ENCODE data around the gene HOXB7. TPM values are rescaled to one million over a fixed set of nuclear protein-coding genes. Genes with fewer than 3 reads are reported as not detected.

HOXB7 gene
- total RNA-seq, 2 experiments from 2014 or later, result 1.7 TPM

DNA sequence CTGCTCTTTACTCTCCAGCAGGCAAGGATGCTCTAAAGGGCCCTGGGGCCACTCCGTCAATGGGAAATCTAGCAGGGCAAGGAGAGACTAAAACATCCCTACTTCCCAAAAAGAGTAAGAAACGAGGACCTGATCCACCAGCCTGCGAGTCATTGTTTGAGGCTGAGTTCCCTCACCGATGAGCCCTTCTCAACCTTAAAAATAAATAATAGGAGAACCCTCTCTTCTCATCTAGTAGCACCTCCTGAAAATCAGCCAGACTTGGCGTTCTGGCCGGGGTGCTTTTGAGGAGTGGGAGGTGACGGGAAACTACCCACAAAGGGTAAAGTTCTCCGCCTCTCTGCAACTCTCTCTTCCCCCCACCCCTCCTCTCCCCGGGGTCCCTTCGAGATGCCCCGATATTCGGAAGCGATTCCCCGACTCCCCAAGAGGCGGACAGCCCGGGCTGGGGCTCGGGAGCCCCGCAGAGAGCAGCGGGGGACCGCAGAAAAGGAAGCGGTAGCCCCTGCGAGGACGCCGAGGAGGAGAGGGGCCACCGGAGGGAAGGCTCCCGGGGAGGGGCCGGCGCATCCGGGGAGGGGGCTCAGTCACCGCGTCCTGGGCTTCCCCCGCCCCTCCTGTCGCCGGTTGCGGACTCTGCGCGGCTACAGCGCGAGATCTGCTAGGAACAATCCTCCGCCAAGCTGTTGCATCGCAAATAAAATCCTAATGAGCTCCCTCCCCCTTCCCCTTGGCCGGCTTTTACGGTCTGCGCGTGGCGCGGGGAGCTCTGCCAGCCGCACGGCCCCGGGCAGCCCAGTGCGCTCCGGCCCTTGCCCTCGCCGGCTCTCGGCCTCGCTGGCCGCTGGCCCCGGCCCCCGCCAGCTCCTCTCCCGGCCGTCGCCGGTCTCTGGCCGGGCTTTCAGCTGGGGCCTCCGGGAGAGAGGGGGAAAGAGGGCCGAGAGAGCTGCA lies 14.0 kb upstream of the HOXB7 start:
- Mint-ChIP-seq H3K9me3 (ENCODE audit: low read depth) (no peaks in the 10 kb centered on the region), H3K4me3 (peak overlapping the region; percentile 75), H3K27ac (no peak overlapping the region), H3K36me3 (peaks cover 2% of the 10 kb centered on the region), H3K4me1 (peaks cover 19% of the 10 kb centered on the region), H3K27me3 (peaks cover 85% of the 10 kb centered on the region)
- DNase-seq (peak; percentile 58), ATAC-seq (peak; percentile 23)
- CTCF ChIA-PET, result interaction anchor here (0.6 to 11.2 kb wide), 15 partner anchors 9 to 653 kb away, joined by 3 to 190 read pairs (median 4); partner anchors contain the start of genes CDK5RAP3, HOXB5 and PRAC2

DNA sequence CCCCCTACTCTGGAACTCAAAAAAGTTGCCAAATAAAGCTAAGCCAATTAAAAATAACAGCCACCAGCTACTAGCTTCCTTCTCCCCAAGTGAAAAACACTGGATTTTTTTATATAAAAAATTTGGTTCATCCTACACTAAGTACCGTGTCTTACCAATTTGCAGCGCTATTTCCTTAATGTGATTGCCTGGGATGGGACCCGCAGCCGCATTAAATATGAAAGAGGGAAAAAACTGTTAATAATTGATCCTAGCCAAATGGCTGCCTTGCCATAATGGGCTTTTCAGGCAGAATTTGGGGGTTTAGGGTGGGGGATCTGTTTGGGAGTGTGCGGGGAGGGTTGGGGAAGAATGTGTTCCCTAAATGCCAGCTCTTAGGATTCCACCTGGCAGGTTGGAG lies 13.3 kb upstream of the HOXB7 start:
- Mint-ChIP-seq H3K27ac (no peak overlapping the region), H3K9me3 (ENCODE audit: low read depth) (no peaks in the 10 kb centered on the region), H3K4me1 (peaks cover 22% of the 10 kb centered on the region), H3K27me3 (peaks cover 84% of the 10 kb centered on the region), H3K36me3 (peaks cover 2% of the 10 kb centered on the region), H3K4me3 (peak overlapping the region; percentile 75)
- DNase-seq (no peak), ATAC-seq (no peak)
- CTCF ChIA-PET, result interaction anchor here (0.9 to 11.2 kb wide), 8 partner anchors 8 to 597 kb away, joined by 3 to 190 read pairs (median 4); partner anchors contain the start of gene HOXB5

DNA sequence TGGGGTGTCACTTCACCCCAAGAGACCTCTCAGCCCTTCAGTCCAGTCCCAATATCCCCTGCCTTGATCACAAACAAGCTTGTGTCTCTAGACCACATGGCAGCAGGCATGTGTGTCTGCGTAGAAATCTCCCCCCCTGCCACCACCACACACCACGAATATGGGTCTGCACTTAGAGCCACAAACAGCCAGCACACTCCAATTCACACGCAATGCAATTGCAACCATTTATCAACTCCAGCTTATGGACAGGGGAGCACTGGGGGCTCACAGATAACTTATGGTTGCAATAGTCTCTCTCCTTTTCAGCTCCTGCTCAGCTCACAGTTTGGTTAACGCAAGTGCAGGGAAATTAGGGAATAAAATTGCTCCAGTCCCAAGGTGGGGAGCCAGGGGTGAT lies 12.8 kb upstream of the HOXB7 start:
- ATAC-seq (no peak), DNase-seq (no peak)
- CTCF ChIA-PET, result interaction anchor here (0.9 to 11.2 kb wide), 8 partner anchors 8 to 597 kb away, joined by 3 to 190 read pairs (median 4); partner anchors contain the start of gene HOXB5
- no peaks in the 10 kb centered on the region for H3K9me3 Mint-ChIP-seq (ENCODE audit: low read depth)
- peaks cover 84% of the 10 kb centered on the region for H3K27me3 Mint-ChIP-seq
- H3K36me3 Mint-ChIP-seq, result peaks cover 2% of the 10 kb centered on the region
- no peak overlapping the region for H3K4me3 Mint-ChIP-seq
- no peak overlapping the region for H3K27ac Mint-ChIP-seq
- H3K4me1 Mint-ChIP-seq, result peaks cover 27% of the 10 kb centered on the region

GRCh38 chr17:48622857-48623256 lies 12.0 kb upstream of the HOXB7 start:
- no peak for ATAC-seq
- Mint-ChIP-seq H3K27ac (no peak overlapping the region), H3K9me3 (ENCODE audit: low read depth) (no peaks in the 10 kb centered on the region), H3K4me1 (peaks cover 33% of the 10 kb centered on the region), H3K27me3 (peaks cover 84% of the 10 kb centered on the region), H3K36me3 (peaks cover 2% of the 10 kb centered on the region), H3K4me3 (no peak overlapping the region)
- CTCF ChIA-PET, result interaction anchor here (0.7 to 11.2 kb wide), 6 partner anchors 15 to 596 kb away, joined by 3 to 190 read pairs (median 4); partner anchors contain the start of gene HOXB5
- no peak for DNase-seq

- peaks cover 36% of the 10 kb centered on the region for H3K4me1 Mint-ChIP-seq
- H3K36me3 Mint-ChIP-seq, result peaks cover 2% of the 10 kb centered on the region
- ATAC-seq, result no peak
- CTCF ChIA-PET, result interaction anchor here (0.8 to 11.2 kb wide), 6 partner anchors 8 to 286 kb away, joined by 3 to 190 read pairs (median 4); partner anchors contain the start of genes ATP5MC1 and HOXB5
- DNase-seq, result no peak
- H3K27ac Mint-ChIP-seq, result no peak overlapping the region
- H3K9me3 Mint-ChIP-seq (ENCODE audit: low read depth), result no peaks in the 10 kb centered on the region
- H3K4me3 Mint-ChIP-seq, result no peak overlapping the region
- peaks cover 84% of the 10 kb centered on the region for H3K27me3 Mint-ChIP-seq
These were observed 10.9 kb upstream of the HOXB7 start for GRCh38 chr17:48621410-48622392.

DNA sequence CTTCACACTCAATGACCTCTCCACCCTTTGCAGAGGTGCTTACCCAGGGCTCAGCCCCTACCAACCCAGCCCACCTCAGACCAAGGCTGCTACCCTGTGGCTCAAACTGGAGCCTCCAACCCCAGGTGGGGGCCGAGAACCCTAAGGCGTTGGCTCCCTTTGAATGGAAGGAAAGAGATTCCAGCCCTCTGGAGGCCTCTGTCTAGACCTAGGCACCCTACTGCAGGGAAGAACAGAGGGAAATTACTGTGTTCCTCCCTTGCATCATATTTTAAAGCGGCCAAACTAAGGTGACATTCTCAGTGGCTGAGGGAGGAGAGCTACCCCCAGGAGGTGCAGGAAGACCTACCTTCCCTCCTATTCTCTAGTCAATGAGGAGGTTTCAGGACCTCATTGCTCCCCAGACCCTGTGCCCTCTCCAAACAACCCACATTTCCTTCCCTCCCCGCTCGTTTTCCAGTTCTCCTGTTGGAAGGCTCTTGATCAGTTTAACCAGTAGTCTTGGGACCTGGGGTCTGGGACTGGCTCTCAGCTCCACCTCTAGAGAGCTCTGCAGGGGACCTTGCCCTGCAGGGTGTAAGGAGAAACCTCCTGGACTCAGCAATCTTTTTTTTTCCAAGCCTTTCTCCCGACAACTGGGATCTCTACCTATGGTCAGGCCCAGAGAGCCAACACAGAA lies 9.8 kb upstream of the HOXB7 start:
- Mint-ChIP-seq H3K4me3 (no peak overlapping the region), H3K4me1 (peaks cover 32% of the 10 kb centered on the region), H3K27ac (no peak overlapping the region), H3K36me3 (peaks cover 2% of the 10 kb centered on the region), H3K27me3 (peaks cover 91% of the 10 kb centered on the region), H3K9me3 (ENCODE audit: low read depth) (no peaks in the 10 kb centered on the region)
- ATAC-seq (no peak), DNase-seq (no peak)
- CTCF ChIA-PET, result interaction anchor here (0.8 to 11.2 kb wide), 6 partner anchors 17 to 290 kb away, joined by 3 to 190 read pairs (median 3); partner anchors contain the start of gene ATP5MC1

GRCh38 chr17:48619826-48620449 lies 9.1 kb upstream of the HOXB7 start:
- H3K4me1 Mint-ChIP-seq, result peaks cover 32% of the 10 kb centered on the region
- DNase-seq (no peak), ATAC-seq (no peak)
- peaks cover 94% of the 10 kb centered on the region for H3K27me3 Mint-ChIP-seq
- H3K27ac Mint-ChIP-seq, result no peak overlapping the region
- peaks cover 2% of the 10 kb centered on the region for H3K36me3 Mint-ChIP-seq
- no peak overlapping the region for H3K4me3 Mint-ChIP-seq
- H3K9me3 Mint-ChIP-seq (ENCODE audit: low read depth), result no peaks in the 10 kb centered on the region
- CTCF ChIA-PET, result interaction anchor here (1.0 to 11.2 kb wide), 8 partner anchors 9 to 594 kb away, joined by 3 to 190 read pairs (median 11); no protein-coding TSS in a partner anchor

- peaks cover 2% of the 10 kb centered on the region for H3K36me3 Mint-ChIP-seq
- CTCF ChIA-PET, result interaction anchor here (0.7 to 11.2 kb wide), 41 partner anchors 8 to 776 kb away, joined by 3 to 190 read pairs (median 4); partner anchors contain the start of genes COPZ2, HOXB13, HOXB9 and PRAC2
- peak; percentile 86 for DNase-seq
- peaks cover 96% of the 10 kb centered on the region for H3K27me3 Mint-ChIP-seq
- H3K4me1 Mint-ChIP-seq, result peaks cover 34% of the 10 kb centered on the region
- H3K27ac Mint-ChIP-seq, result peak overlapping the region; percentile 36
- peak; percentile 76 for ATAC-seq
- no peaks in the 10 kb centered on the region for H3K9me3 Mint-ChIP-seq (ENCODE audit: low read depth)
- peak overlapping the region; percentile 31 for H3K4me3 Mint-ChIP-seq
These were observed 7.6 kb upstream of the HOXB7 start for GRCh38 chr17:48618256-48618896.

- no peak overlapping the region for H3K4me3 Mint-ChIP-seq
- peaks cover 94% of the 10 kb centered on the region for H3K27me3 Mint-ChIP-seq
- H3K27ac Mint-ChIP-seq, result no peak overlapping the region
- ATAC-seq, result no peak
- CTCF ChIA-PET, result interaction anchor here (0.7 to 11.2 kb wide), 32 partner anchors 9 to 775 kb away, joined by 3 to 190 read pairs (median 4); partner anchors contain the start of genes COPZ2, HOXB13, HOXB9 and PRAC2
- peaks cover 37% of the 10 kb centered on the region for H3K4me1 Mint-ChIP-seq
- DNase-seq, result no peak
- H3K36me3 Mint-ChIP-seq, result peaks cover 2% of the 10 kb centered on the region
- H3K9me3 Mint-ChIP-seq (ENCODE audit: low read depth), result no peaks in the 10 kb centered on the region
These were observed 6.8 kb upstream of the HOXB7 start for GRCh38 chr17:48617471-48618255.

DNA sequence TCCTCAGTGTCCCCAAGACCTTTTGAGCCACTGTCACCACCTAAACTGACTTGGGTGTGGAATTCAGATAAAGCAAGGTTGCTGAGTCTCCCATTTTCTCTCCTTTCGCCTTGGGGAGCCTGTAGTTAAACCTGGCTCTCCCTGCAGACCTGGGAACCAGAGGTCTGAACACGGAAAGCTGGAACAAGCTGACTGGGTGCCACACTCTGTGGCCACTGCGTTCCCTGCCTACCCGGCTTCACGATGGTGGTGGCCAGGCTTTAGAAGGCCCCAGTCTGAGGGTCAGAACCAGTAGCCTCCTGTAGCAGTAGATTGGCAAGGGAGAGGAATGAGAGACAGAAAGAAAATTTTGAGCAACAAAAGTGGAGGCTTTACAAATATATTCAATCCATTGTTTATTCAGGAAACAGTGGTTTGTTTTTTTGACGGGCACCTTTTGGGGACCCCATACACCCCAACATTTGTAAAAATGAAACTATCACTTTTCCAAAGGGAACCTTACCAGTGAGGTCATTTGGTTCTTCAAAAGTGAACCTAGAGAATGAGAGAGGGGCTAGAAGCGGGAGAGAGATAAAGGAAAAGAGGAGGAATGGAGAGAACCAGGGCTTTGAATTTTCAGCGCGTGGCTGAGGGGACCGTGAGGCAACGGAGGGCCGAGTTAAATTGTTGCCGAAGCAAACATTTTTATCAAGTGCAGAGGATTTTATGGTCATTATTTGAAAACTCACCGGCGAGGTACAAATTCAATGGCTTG lies 6.1 kb upstream of the HOXB7 start:
- DNase-seq (no peak), ATAC-seq (no peak)
- CTCF ChIA-PET, result interaction anchor here (0.9 to 11.2 kb wide), 14 partner anchors 10 to 774 kb away, joined by 3 to 190 read pairs (median 4); partner anchors contain the start of genes HOXB9 and SNX11
- Mint-ChIP-seq H3K4me3 (no peak overlapping the region), H3K36me3 (peaks cover 2% of the 10 kb centered on the region), H3K27me3 (peaks cover 91% of the 10 kb centered on the region), H3K9me3 (ENCODE audit: low read depth) (no peaks in the 10 kb centered on the region), H3K4me1 (peaks cover 43% of the 10 kb centered on the region), H3K27ac (peak overlapping the region; percentile 6)

Measured in activated CD8-positive, alpha-beta memory T cell treated with anti-CD3 and anti-CD28 coated beads, Interleukin-2, amount 10 ng/mL, durations not matched to agents 7 days and 5 days (primary cell).